GM12801 (cell line): ENCODE results near the gene RAB11FIP2.

ENCODE experiments used
- TF ChIP-seq, protein P1 (sequence below): IDR thresholded peaks from one replicate; pipeline ENCODE4 v1.5.1; 2011; ENCODE audit warnings: control low read depth; ENCODE audit not compliant: insufficient read length; ENCODE audit errors: extremely low read depth

Gene RAB11FIP2

DNA sequence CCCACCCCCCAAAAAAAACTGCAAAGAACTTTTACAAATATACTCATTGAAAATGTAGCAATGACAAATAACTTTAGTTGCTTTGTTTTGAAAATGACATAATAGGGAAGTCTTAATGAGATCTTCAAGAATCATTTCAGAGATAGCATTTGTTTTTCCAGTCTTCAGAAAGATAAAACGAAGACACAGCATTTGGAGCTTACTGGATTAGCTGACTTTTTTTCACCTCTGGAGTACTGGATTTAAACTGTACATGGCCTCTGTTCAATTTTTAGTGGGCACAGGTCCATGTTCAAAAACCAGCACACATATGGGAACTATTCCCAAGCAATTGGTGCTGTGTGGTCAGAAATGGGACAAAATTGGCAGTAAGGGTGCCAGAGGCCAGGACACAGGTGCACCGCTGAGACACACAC is 3.9 kb downstream of the RAB11FIP2 start:
- TF ChIP-seq, protein P1, sequence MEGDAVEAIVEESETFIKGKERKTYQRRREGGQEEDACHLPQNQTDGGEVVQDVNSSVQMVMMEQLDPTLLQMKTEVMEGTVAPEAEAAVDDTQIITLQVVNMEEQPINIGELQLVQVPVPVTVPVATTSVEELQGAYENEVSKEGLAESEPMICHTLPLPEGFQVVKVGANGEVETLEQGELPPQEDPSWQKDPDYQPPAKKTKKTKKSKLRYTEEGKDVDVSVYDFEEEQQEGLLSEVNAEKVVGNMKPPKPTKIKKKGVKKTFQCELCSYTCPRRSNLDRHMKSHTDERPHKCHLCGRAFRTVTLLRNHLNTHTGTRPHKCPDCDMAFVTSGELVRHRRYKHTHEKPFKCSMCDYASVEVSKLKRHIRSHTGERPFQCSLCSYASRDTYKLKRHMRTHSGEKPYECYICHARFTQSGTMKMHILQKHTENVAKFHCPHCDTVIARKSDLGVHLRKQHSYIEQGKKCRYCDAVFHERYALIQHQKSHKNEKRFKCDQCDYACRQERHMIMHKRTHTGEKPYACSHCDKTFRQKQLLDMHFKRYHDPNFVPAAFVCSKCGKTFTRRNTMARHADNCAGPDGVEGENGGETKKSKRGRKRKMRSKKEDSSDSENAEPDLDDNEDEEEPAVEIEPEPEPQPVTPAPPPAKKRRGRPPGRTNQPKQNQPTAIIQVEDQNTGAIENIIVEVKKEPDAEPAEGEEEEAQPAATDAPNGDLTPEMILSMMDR: no peak

DNA sequence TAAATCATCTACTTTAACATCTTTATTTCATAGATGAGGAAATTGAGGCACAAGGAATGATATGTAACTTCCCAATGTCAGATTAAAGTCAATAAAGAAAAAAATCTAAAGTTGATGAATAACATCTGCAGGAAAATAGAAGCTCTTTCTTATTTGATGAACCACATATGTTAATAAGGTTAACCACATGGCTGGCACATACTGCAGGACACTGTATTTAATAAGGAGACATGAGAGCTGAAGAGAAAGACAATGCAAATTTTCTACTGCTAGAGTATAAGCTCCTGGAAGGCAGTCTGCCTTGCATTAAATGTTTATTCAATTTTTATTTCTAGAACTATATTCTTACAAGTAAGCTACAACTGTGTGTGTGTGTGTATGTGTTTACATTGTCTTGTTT is 4.4 kb downstream of the RAB11FIP2 start:
- TF ChIP-seq, protein P1: no peak

DNA sequence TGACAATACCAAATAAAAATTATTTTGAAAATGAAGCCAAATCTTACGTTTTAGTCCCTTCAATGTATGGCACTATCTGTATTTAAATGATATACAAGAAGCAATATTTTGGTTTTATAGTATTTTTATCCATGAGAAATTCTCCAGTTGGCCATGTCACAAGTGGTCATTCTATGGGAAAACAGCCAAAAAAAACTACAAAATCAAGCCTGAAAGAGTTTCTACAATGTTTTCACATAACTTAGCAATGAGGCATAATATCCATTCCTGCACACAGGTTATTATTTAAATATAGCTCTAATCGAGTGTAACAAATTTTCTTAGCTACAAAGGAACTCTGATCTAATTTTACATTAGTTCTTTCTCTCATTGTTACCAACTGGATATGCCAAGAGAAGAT is 5.4 kb downstream of the RAB11FIP2 start:
- TF ChIP-seq, protein P1: no peak

DNA sequence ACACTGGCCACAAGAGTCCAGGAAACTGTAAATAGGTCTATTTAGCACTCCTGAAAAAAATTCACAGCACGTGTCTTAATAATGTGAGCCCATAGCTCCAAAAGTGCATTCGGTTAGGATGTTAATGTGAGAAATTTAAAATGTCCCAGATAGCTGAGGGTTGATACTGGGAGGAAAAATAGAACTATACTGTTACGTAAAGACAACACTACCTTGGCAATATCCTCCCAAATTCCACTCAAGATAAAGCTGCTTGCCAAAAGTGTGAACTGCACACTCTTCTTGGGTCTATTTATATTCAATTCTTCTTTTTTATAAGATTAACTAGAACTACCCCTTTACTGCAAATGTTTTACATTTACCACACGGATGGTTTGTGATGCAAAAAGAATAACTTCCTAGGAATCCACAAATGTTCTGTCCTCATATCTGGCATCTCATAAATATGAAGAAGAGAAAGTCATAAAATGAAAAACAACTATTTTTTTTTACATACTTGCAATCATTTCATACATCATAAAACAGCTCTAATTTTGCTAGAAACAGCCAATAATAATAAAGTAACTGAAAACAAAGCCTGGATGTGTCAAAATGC is 10.4 kb downstream of the RAB11FIP2 start:
- TF ChIP-seq, protein P1: no peak

DNA sequence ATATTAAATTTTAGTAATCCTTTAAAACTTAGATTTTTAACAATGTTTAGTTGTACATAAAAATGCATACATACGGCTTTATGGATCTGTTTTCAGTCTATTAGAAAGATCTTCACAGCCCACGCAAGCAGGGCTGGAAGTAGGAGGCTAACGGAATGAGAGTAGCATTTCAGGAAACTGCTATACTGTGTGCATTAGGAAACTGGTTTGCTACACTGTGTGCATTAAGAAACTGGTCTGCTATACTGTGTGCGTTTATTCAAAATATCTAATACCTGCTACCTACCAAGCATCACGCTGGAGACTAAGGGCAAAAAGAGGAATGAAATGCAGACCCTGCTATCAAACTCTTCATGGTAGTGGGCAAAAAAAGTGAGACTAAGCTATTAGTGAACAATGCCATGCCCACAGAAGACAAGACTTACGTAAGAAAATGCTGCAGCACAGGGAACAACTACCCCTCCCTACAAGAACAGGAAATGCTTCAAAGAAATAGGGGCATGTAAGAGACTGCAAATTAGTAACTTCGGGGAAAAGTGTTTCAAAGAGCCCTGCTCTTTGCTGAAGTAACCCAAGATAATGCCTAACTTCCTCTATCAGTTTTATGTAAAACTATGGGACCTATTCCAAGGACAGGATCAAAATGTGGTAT is 11.3 kb downstream of the RAB11FIP2 start:
- TF ChIP-seq, protein P1: no peak

DNA sequence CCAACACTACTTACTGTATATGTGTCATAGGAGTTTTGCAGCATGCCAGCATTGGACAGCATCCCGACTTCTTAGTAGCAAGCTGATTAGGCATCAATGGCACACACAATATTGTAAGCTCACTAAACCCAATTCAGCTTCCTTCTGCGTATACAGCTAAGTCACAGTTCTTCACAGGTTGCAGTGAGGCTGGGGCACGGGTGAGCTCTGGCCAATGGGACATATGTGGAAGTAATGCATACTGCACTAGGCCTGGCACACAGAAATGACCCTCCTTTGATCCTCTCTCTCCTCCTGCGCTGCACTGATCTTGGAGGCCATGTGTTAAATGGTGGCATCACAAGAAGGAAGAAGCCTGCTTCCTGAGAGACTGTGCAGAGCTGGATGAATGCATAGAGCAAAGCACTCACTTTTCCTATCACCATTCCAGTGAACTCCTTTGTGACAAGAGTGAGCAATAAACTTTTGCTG is 11.9 kb downstream of the RAB11FIP2 start:
- TF ChIP-seq, protein P1: no peak

DNA sequence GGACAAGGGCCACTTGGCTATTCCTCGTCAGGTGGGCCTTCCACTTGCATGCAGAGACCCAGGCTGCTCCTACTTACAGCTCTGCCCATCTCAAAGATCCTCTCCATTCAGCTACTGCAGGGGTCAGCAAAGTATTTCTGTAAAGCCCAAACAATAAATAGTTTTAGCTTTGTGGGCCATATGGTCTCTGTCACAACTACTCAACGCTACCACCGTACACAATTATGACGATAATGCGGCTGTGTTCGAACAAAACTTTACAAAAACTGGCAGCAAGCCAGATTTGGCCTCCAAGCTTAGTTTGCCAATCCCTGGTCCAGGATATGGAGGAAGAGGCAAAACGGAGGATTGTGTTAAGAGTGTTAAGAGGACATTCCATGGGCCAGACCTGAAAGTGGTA is 12.8 kb downstream of the RAB11FIP2 start:
- TF ChIP-seq, protein P1: no peak
